Gastrocnemius medialis (tissue), 4 donors: Measurements from ENCODE around the gene ANTXR1.

Experiments used
- POLR2A ChIP-seq, 2 donors: fragments of 450-650 bp; IDR thresholded peaks; one replicate each; pipeline ENCODE4 v1.6.1; 2017; ENCODE audit warnings: antibody characterized with exemption in 2 of 2, mild to moderate bottlenecking in 2 of 2, moderate library complexity in 2 of 2
- TF ChIP-seq, protein P1 (sequence below), 5 experiments: fragments of 450-650 bp in 3 of 5; fragments of 200-600 bp in 2 of 5; sonication (generic) in 2 of 5; IDR thresholded peaks in 4 of 5; conservative IDR thresholded peaks in 1 of 5; 1 replicate in 4 of 5; 2 replicates in 1 of 5; pipeline ENCODE4 v1.5.1; 2016 to 2019; ENCODE audit warnings: antibody characterized with exemption in 5 of 5, mild to moderate bottlenecking in 3 of 5, moderate library complexity in 3 of 5

DNA sequence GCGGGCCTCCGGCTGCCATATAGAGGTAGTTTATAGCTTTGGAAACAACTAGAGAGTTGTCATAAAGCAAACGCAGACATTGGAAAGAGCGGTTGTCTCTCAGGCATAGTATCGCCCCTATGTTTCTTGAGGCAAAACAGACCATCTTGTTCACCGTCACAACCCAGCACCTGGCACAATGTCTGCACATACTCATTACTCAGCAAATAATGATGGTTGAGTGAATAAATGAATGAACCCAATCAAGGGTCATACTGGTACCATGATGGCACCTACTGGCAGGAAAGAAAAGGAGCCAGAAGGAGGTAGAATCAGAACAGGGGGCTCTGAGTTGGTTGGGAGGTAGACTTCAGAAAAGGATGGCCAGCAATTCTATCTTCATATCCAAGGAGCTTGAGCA lies 118.5 kb downstream of the ANTXR1 start:
- TF ChIP-seq POLR2A (IDR thresholded peaks at IDR 0.05), result no peak
- TF ChIP-seq, protein P1, sequence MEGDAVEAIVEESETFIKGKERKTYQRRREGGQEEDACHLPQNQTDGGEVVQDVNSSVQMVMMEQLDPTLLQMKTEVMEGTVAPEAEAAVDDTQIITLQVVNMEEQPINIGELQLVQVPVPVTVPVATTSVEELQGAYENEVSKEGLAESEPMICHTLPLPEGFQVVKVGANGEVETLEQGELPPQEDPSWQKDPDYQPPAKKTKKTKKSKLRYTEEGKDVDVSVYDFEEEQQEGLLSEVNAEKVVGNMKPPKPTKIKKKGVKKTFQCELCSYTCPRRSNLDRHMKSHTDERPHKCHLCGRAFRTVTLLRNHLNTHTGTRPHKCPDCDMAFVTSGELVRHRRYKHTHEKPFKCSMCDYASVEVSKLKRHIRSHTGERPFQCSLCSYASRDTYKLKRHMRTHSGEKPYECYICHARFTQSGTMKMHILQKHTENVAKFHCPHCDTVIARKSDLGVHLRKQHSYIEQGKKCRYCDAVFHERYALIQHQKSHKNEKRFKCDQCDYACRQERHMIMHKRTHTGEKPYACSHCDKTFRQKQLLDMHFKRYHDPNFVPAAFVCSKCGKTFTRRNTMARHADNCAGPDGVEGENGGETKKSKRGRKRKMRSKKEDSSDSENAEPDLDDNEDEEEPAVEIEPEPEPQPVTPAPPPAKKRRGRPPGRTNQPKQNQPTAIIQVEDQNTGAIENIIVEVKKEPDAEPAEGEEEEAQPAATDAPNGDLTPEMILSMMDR (IDR thresholded peaks at IDR 0.05 in 4 of 5, conservative IDR thresholded peaks at IDR 0.05 in 1 of 5), result no peak
